Measurements from ENCODE around the gene CATSPERZ.

- no peak for TF ChIP-seq CTCF (IDR thresholded peaks at IDR 0.05)
- no peak for TF ChIP-seq POLR2A (IDR thresholded peaks at IDR 0.05)
Observed at GRCh38 chr11:64287676-64288352, 12.3 kb upstream of the CATSPERZ start.

Measured in right lobe of liver (tissue), 4 donors.